Ovary (tissue), 9 donors: ENCODE data around the gene IL22. TPM values are rescaled to one million over a fixed set of nuclear protein-coding genes. Genes with fewer than 3 reads are reported as not detected.

Experiments
- DNase-seq, 5 donors: peaks; one replicate each; pipeline ENCODE4 v3.0.0-alpha.2; 2019 to 2020
- H3K27ac ChIP-seq, 2 donors: fragments of 200-600 bp; one replicate each; pipeline versions ENCODE4 v1.5.1 to v1.8.0; 2019 to 2022
- H3K27me3 ChIP-seq: fragments of 200-600 bp; one replicate; pipeline ENCODE4 v1.8.0; 2022
- H3K36me3 ChIP-seq: fragments of 200-600 bp; sonication (generic); one replicate; pipeline ENCODE4 v1.5.1; 2019
- H3K4me1 ChIP-seq: one replicate; pipeline ENCODE4 v1.8.1; 2013; ENCODE audit warnings: mild to moderate bottlenecking, moderate library complexity; ENCODE audit not compliant: insufficient read depth
- H3K4me3 ChIP-seq: fragments of 200-600 bp; sonication (generic); one replicate; pipeline ENCODE4 v1.5.1; 2017
- H3K9me3 ChIP-seq, 2 donors: fragments of 200-600 bp in 1 of 2; sonication (generic) in 1 of 2; one replicate each; pipeline versions ENCODE4 v1.5.1 to v1.8.1; 2013 to 2019; ENCODE audit warnings: mild to moderate bottlenecking in 1 of 2, moderate library complexity in 1 of 2
- EP300 ChIP-seq: sonication (generic); formaldehyde crosslinking; IDR thresholded peaks from one replicate; pipeline ENCODE4 v1.6.1; 2017; ENCODE audit warnings: antibody characterized with exemption
- POLR2A ChIP-seq: fragments of 450-650 bp; IDR thresholded peaks from one replicate; pipeline ENCODE4 v1.6.1; 2017; ENCODE audit warnings: antibody characterized with exemption, mild to moderate bottlenecking, moderate library complexity
- WGBS, 3 donors: extraction: QIAGEN DNeasy Blood & Tissue Kit in 1 of 3; methylation state at CpG; one replicate each; pipeline versions ENCODE4 v1.1.5 to v1.1.7; 2013 to 2017; 5-methylcytosine and 5-hydroxymethylcytosine counted together
- intact Hi-C, 4 donors: fragments of 100-400 bp; cut with DNase I; formaldehyde crosslinking; loops; one replicate each; pipeline versions ENCODE4 v1.11.0 to v1.15.1; 2022 to 2023
- polyA plus RNA-seq, 2 donors: library from polyadenylated mRNA; stranded (reverse); fragments of 200-250 nt in 1 of 2; fragments of 350-450 nt in 1 of 2; fragmentation: Illumina TruSeq in 1 of 2; extraction: RNeasy Lipid Tissue Mini Kit (QIAGEN cat#74804) in 1 of 2; gene quantifications; one replicate each; pipeline ENCODE4 v1.2.3, GENCODE V29; 2013 to 2014
- total RNA-seq, 7 donors: library from RNA; depleted of rRNA in 2 of 7; stranded (reverse); fragments of >200 nt in 2 of 7; fragmentation: NEBNext Ultra II Directional in 3 of 7; extraction: Animal tissue kit (Norgen Biotek cat#: 25700) in 3 of 7; gene quantifications; one replicate each; pipeline versions ENCODE4 v1.1.0 to v1.2.4, GENCODE V29; 2016 to 2023
- TF ChIP-seq, protein P1 (sequence below), 3 donors: fragments of 450-650 bp in 2 of 3; fragments of 200-600 bp in 1 of 3; IDR thresholded peaks; one replicate each; pipeline versions ENCODE4 v1.5.1 to v1.8.0; 2016 to 2022; ENCODE audit warnings: antibody characterized with exemption in 3 of 3, mild to moderate bottlenecking in 1 of 3
- donor health status: DM: no; HTN: no; CAD: no; lungs with moderate emphysema.
- donor health status: DM: no; HTN: no; CAD: no.
- donor health status: Bipolar disorder and iron deficiency.
- donor health status: DM: yes; HTN: yes; CAD: no.
- donor health status: DM: no; HTN: no; CAD: no.
- donor health status: DM: yes; HTN: yes; CAD: no.

Gene IL22
- total and polyA plus RNA-seq, 9 donors, result not detected

DNA sequence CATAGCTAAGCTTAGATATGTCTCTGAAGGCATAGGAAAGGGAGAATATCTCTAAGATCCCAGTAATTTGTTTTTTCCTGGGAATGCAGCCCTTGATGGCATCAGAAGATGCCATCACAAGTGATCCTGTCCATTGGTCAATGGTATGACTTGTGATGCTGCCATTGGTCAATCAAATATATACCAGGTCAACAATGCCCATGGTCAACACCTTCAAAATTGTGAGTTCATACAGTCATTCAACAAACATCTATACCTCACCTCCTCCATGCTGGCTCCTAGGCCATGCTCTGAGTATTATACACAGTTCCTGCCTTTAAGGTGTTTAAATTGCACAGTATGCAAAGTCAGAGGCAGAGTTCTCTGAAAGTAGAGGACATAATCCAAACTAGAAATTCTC, 19.3 kb upstream of the IL22 start:
- H3K4me1 ChIP-seq, result no peaks in the 10 kb centered on the region
- no peak overlapping the region for H3K27ac ChIP-seq
- DNase-seq, result no peak
- no peaks in the 10 kb centered on the region for H3K9me3 ChIP-seq
- H3K27me3 ChIP-seq, result no peaks in the 10 kb centered on the region
- no peak for TF ChIP-seq POLR2A
- TF ChIP-seq EP300, result no peak
- TF ChIP-seq, protein P1, sequence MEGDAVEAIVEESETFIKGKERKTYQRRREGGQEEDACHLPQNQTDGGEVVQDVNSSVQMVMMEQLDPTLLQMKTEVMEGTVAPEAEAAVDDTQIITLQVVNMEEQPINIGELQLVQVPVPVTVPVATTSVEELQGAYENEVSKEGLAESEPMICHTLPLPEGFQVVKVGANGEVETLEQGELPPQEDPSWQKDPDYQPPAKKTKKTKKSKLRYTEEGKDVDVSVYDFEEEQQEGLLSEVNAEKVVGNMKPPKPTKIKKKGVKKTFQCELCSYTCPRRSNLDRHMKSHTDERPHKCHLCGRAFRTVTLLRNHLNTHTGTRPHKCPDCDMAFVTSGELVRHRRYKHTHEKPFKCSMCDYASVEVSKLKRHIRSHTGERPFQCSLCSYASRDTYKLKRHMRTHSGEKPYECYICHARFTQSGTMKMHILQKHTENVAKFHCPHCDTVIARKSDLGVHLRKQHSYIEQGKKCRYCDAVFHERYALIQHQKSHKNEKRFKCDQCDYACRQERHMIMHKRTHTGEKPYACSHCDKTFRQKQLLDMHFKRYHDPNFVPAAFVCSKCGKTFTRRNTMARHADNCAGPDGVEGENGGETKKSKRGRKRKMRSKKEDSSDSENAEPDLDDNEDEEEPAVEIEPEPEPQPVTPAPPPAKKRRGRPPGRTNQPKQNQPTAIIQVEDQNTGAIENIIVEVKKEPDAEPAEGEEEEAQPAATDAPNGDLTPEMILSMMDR (IDR thresholded peaks at IDR 0.05), result no peak
- no peaks in the 10 kb centered on the region for H3K36me3 ChIP-seq
- H3K4me3 ChIP-seq, result no peak overlapping the region
- intact Hi-C loops, result no loop called here

DNA sequence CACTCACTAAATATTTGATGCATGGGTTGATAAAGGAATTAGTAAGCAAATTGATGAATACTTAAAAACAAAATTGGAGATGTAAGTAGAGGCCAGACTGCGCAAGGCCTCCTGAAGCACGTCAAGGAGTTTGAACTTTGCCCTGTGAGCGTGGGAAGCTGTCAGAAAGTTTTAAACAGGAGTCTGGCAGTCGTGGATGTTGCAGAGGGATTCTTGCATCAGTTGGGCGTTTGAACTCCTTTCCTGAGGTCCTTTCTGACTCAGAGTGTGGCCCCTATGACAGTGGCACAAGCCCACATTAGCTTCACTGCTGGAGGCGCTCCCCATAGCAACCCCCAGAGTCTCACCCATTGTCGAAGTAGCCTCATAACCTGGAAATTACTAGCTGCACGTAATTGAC, 17.9 kb upstream of the IL22 start:
- intact Hi-C loops, result no loop called here
- DNase-seq, result no peak
- Histone ChIP-seq H3K9me3 (no peaks in the 10 kb centered on the region), H3K4me1 (no peaks in the 10 kb centered on the region), H3K27me3 (no peaks in the 10 kb centered on the region), H3K36me3 (no peaks in the 10 kb centered on the region), H3K4me3 (no peak overlapping the region), H3K27ac (no peak overlapping the region)
- TF ChIP-seq EP300, result no peak
- TF ChIP-seq, protein P1 (IDR thresholded peaks at IDR 0.05), result no peak
- no peak for TF ChIP-seq POLR2A
- 44 to 61% (median 60%) methylated on average over 8 of the region's 8 CpGs for WGBS, 3 donors

DNA sequence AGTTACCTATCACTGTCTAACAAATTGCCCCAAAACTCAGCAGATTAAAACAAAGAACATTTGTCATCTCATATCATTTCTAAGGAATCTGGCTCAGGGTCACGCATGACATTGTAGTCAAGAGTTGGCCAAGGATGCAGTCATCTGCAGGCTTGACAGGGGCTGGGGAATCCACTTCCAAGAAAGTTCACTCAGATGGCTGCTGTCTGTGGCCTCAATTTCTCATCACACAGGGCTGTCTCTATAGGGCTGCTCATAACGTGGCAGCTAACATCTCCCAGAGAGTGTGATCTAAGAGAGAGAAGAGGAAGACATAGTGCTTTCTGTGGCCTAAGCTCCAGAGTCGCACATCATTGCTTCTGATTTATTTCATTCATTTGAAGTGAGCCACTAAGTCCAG, 17.0 kb upstream of the IL22 start:
- WGBS, 3 donors, result 89 to 94% (median 91%) methylated on average over 3 of the region's 3 CpGs
- intact Hi-C loops, result no loop called here
- TF ChIP-seq EP300, result no peak
- TF ChIP-seq, protein P1 (IDR thresholded peaks at IDR 0.05), result no peak
- no peak for TF ChIP-seq POLR2A

DNA sequence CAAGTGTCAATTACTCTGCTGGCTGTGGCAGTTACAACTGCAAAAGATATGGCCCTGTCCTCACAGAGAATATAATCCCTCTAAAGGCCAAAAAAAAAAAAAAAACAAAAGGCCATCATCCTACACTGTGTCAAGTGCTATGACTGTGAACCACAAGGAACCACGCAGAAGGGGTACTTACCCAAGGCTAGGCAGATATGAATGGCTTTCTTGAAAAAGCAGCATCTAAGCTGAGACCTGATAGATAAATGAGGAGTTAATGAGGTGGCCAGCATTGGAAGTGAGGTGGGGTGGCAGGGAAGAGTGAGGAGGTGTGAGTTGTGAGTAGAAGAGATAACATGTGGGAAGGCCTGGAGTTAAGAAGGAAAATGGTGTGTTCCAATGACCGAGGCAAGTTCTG, 16.4 kb upstream of the IL22 start:
- no peak overlapping the region for H3K27ac ChIP-seq

More for the DNA sequence above, 17.0 kb upstream of the IL22 start:
- Histone ChIP-seq H3K9me3 (no peaks in the 10 kb centered on the region), H3K27me3 (no peaks in the 10 kb centered on the region), H3K4me1 (no peaks in the 10 kb centered on the region), H3K36me3 (no peaks in the 10 kb centered on the region), H3K4me3 (no peak overlapping the region), H3K27ac (no peak overlapping the region)
- DNase-seq, result no peak

More for the DNA sequence above, 16.4 kb upstream of the IL22 start:
- Histone ChIP-seq H3K4me3 (no peak overlapping the region), H3K36me3 (no peaks in the 10 kb centered on the region), H3K4me1 (no peaks in the 10 kb centered on the region), H3K27me3 (no peaks in the 10 kb centered on the region), H3K9me3 (no peaks in the 10 kb centered on the region)
- TF ChIP-seq EP300, result no peak
- TF ChIP-seq POLR2A, result no peak
- TF ChIP-seq, protein P1 (IDR thresholded peaks at IDR 0.05), result no peak
- intact Hi-C loops, result no loop called here
- DNase-seq, result no peak
- WGBS, 3 donors, result 93 to 99% (median 94%) methylated on average over 2 of the region's 2 CpGs
